Endothelial cell of umbilical vein (primary cell): ENCODE results near the gene GLDC. TPM values are rescaled to one million over a fixed set of nuclear protein-coding genes. Genes with fewer than 3 reads are reported as not detected.

Experiments
- BruUV-seq: library from RNA; stranded (reverse); fragments of 400-500 nt; replicated peaks from 2 replicates; lab custom pipeline; 2021; lab: Mats Ljungman, UMichigan
- CTCF ChIA-PET: fragments of 300-600, 350-600 bp; sonication (Branson Sonifier 250); formaldehyde crosslinking; loops from one replicate; lab custom pipeline; 2021; ENCODE audit warnings: antibody characterized with exemption, inconsistent platforms; lab: Charles Lee
- POLR2A ChIA-PET: fragments of 300-600, 350-600 bp; sonication (Branson Sonifier 250); formaldehyde crosslinking; loops from one replicate; lab custom pipeline; 2021; ENCODE audit warnings: antibody characterized with exemption, inconsistent platforms; lab: Charles Lee
- DNase-seq: peaks from one replicate; pipeline ENCODE4 v3.0.0-alpha.2; 2011; ENCODE audit warnings: low read depth, low spot score
- FAIRE-seq: peaks from 2 replicates; lab custom pipeline; 2011; peaks lifted over from hg19 to GRCh38; lab: Jason Lieb, UNC
- H2AFZ ChIP-seq: 2 replicates; pipeline ENCODE4 v1.6.0; 2012; ENCODE audit warnings: low read depth, low read length, control low read depth, inconsistent platforms
- H3K27ac ChIP-seq: 2 replicates; pipeline ENCODE4 v1.5.1; 2011; ENCODE audit warnings: low read depth, mild to moderate bottlenecking, control low read depth, low read length, moderate library complexity; ENCODE audit not compliant: insufficient read depth
- H3K27me3 ChIP-seq, 2 experiments: 2 replicates each; pipeline versions ENCODE4 v1.6.0 to v1.6.1; 2011; ENCODE audit warnings: low read length in 2 of 2, mixed read lengths in 1 of 2; ENCODE audit not compliant: control insufficient read depth in 2 of 2, insufficient read depth in 2 of 2
- H3K36me3 ChIP-seq, 2 experiments: 2 replicates in 1 of 2; 3 replicates in 1 of 2; pipeline ENCODE4 v1.5.1; 2011; ENCODE audit warnings: low read length in 2 of 2, mild to moderate bottlenecking in 1 of 2, moderate library complexity in 1 of 2; ENCODE audit not compliant: control insufficient read depth in 2 of 2, insufficient read depth in 2 of 2; ENCODE audit errors: extremely low read depth in 1 of 2
- H3K4me1 ChIP-seq: 3 replicates; pipeline ENCODE4 v1.5.1; 2011; ENCODE audit warnings: mild to moderate bottlenecking, low read length; ENCODE audit not compliant: control insufficient read depth, insufficient read depth; ENCODE audit errors: extremely low read depth
- H3K4me2 ChIP-seq: 2 replicates; pipeline ENCODE4 v1.6.1; 2011; ENCODE audit warnings: low read length, control low read depth, mixed read lengths; ENCODE audit not compliant: insufficient read depth
- H3K4me3 ChIP-seq, 3 experiments: fragments of 200-600 bp in 1 of 3; sonication (generic), shearing (Covaris generic) in 1 of 3; replicated peaks in 1 of 3; 2 replicates each; pipeline ENCODE4 v1.5.1; 2011 to 2016; ENCODE audit warnings: control low read depth in 3 of 3, low read length in 3 of 3, mild to moderate bottlenecking in 2 of 3, inconsistent platforms in 1 of 3, low read depth in 1 of 3, moderate library complexity in 1 of 3; ENCODE audit not compliant: insufficient read depth in 1 of 3
- H3K79me2 ChIP-seq: 2 replicates; pipeline ENCODE4 v1.6.0; 2012; ENCODE audit warnings: low read length, inconsistent platforms; ENCODE audit not compliant: control insufficient read depth, insufficient read depth
- H3K9ac ChIP-seq: replicated peaks from 2 replicates; pipeline ENCODE3; 2011; ENCODE audit warnings: low read length, control low read depth; ENCODE audit not compliant: insufficient read depth; ENCODE audit errors: extremely low read depth
- H3K9me1 ChIP-seq: replicated peaks from 3 replicates; pipeline ENCODE4 v1.6.0; 2011; ENCODE audit warnings: mild to moderate bottlenecking, low read length; ENCODE audit not compliant: control insufficient read depth, insufficient read depth; ENCODE audit errors: extremely low read depth
- H3K9me3 ChIP-seq: replicated peaks from 2 replicates; pipeline ENCODE4 v1.5.1; 2012; ENCODE audit warnings: low read length, inconsistent platforms; ENCODE audit not compliant: control insufficient read depth, insufficient read depth
- H4K20me1 ChIP-seq: replicated peaks from 2 replicates; pipeline ENCODE3; 2011; ENCODE audit warnings: mild to moderate bottlenecking, low read length; ENCODE audit not compliant: control insufficient read depth, insufficient read depth; ENCODE audit errors: extremely low read depth
- EZH2 ChIP-seq: IDR thresholded peaks from 2 replicates; pipeline ENCODE4 v1.6.1; 2012; ENCODE audit warnings: borderline replicate concordance, low read depth, mild to moderate bottlenecking, moderate library complexity, low read length, inconsistent platforms; ENCODE audit not compliant: severe bottlenecking
- FOS ChIP-seq: IDR thresholded peaks from 2 replicates; pipeline ENCODE4 v1.6.1; 2011; ENCODE audit warnings: mild to moderate bottlenecking, low read length, moderate library complexity, borderline replicate concordance; ENCODE audit not compliant: insufficient read depth
- GATA2 ChIP-seq: IDR thresholded peaks from 2 replicates; pipeline ENCODE4 v1.7.0; 2011; ENCODE audit warnings: low read depth, mild to moderate bottlenecking, moderate library complexity, mixed read lengths, low read length; ENCODE audit not compliant: insufficient read length, insufficient read depth
- JUN ChIP-seq: IDR thresholded peaks from 2 replicates; pipeline ENCODE4 v1.6.1; 2011; ENCODE audit warnings: borderline replicate concordance, low read depth; ENCODE audit not compliant: insufficient read length, insufficient read depth
- MYC ChIP-seq: IDR thresholded peaks from one replicate; pipeline ENCODE4 v1.6.1; 2011; ENCODE audit warnings: mild to moderate bottlenecking, low read depth, low read length
- POLR2A ChIP-seq: IDR thresholded peaks from 2 replicates; pipeline ENCODE4 v1.6.1; 2012; ENCODE audit warnings: low read depth, mild to moderate bottlenecking, control low read depth, low read length
- POLR2AphosphoS5 ChIP-seq: IDR thresholded peaks from 2 replicates; pipeline ENCODE4 v1.6.1; 2012; ENCODE audit warnings: low read depth, mild to moderate bottlenecking, control low read depth, low read length, moderate library complexity; ENCODE audit not compliant: insufficient read depth
- dilution Hi-C: fragments of 300-500 bp; cut with MboI; formaldehyde crosslinking; loops from one replicate; pipeline ENCODE4 v1.15.0; 2019; ENCODE audit warnings: low sequenced_read_pairs; ENCODE audit not compliant: extremely low pct_ligation_motif_present
- intact Hi-C: fragments of 100-400 bp; cut with micrococcal nuclease; formaldehyde crosslinking; loops from one replicate; pipeline ENCODE4 v1.10.0; 2022
- polyA plus RNA-seq, 4 experiments: library from polyadenylated mRNA; depleted of rRNA in 3 of 4; stranded (reverse) in 3 of 4; unstranded in 1 of 4; fragments of >200 nt; gene quantifications; 2 replicates each; pipeline versions ENCODE4 v1.2.1 to v1.2.3, GENCODE V29; 2011 to 2012; ENCODE audit warnings: missing spikeins in 1 of 4
- total RNA-seq: library from RNA; stranded (reverse); gene quantifications from 2 replicates; pipeline ENCODE4 v1.2.3, GENCODE V29; 2021
- TF ChIP-seq, protein P1 (sequence below): IDR thresholded peaks from 2 replicates; pipeline ENCODE4 v1.6.1; 2011; ENCODE audit not compliant: insufficient read depth, insufficient read length
- TF ChIP-seq, protein P2 (sequence below), 2 donors: IDR thresholded peaks; 1 replicate in 1 of 2; 2 replicates in 1 of 2; pipeline ENCODE4 v1.5.1; 2011; ENCODE audit warnings: low read length in 2 of 2, mild to moderate bottlenecking in 2 of 2, moderate library complexity in 2 of 2, control low read depth in 1 of 2, inconsistent platforms in 1 of 2, low read depth in 1 of 2; ENCODE audit not compliant: insufficient read depth in 1 of 2; ENCODE audit errors: extremely low read depth in 1 of 2

GLDC gene
- total and polyA plus RNA-seq, 2 donors (not counting 3 experiments of a cell fraction or from before 2014, with no cell fraction given) = 1.8 to 2.6 TPM

DNA sequence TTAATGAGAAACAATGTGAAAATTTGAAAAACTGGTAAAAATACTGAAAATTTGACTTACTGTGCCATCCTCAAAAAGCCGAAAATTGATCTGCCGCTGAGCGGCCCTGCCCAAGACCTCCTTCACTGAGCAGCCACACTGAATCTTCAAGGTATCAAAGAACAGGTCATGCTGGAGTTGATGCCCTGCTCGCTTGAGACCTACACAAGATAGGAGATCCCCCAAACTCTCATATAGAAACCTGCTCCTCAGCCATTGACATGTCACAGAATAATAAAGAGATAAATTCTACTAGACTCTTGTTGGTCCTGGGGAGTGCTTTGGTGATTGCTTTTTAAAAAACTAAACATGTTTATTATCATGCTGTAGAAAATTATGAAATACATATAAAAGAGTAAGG lies 52.7 kb downstream of the GLDC start:
- H3K9ac ChIP-seq = no peak overlapping the region
- no peaks in the 10 kb centered on the region for H4K20me1 ChIP-seq
- H3K27me3 ChIP-seq = peaks cover 0 to 2% of the 10 kb centered on the region in 2 experiments
- POLR2A ChIA-PET = no interaction called here
- H3K9me1 ChIP-seq = no peaks in the 10 kb centered on the region
- H3K79me2 ChIP-seq = no peaks in the 10 kb centered on the region
- no peaks in the 10 kb centered on the region for H3K9me3 ChIP-seq
- CTCF ChIA-PET = no interaction called here
- dilution Hi-C loops (no loop called here), intact Hi-C loops (no loop called here)
- no peak overlapping the region for H3K4me3 ChIP-seq
- BruUV-seq = no TSS peak
- no peak overlapping the region for H3K27ac ChIP-seq
- H3K4me1 ChIP-seq = no peaks in the 10 kb centered on the region
- DNase-seq = no peak
- H2AFZ ChIP-seq = no peak overlapping the region
- TF ChIP-seq FOS = no peak
- no peak for TF ChIP-seq JUN
- TF ChIP-seq GATA2 = no peak
- no peak for TF ChIP-seq MYC
- no peak for TF ChIP-seq EZH2
- TF ChIP-seq, protein P1, sequence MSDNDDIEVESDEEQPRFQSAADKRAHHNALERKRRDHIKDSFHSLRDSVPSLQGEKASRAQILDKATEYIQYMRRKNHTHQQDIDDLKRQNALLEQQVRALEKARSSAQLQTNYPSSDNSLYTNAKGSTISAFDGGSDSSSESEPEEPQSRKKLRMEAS = no peak
- TF ChIP-seq POLR2AphosphoS5 = no peak
- TF ChIP-seq, protein P2, sequence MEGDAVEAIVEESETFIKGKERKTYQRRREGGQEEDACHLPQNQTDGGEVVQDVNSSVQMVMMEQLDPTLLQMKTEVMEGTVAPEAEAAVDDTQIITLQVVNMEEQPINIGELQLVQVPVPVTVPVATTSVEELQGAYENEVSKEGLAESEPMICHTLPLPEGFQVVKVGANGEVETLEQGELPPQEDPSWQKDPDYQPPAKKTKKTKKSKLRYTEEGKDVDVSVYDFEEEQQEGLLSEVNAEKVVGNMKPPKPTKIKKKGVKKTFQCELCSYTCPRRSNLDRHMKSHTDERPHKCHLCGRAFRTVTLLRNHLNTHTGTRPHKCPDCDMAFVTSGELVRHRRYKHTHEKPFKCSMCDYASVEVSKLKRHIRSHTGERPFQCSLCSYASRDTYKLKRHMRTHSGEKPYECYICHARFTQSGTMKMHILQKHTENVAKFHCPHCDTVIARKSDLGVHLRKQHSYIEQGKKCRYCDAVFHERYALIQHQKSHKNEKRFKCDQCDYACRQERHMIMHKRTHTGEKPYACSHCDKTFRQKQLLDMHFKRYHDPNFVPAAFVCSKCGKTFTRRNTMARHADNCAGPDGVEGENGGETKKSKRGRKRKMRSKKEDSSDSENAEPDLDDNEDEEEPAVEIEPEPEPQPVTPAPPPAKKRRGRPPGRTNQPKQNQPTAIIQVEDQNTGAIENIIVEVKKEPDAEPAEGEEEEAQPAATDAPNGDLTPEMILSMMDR (IDR thresholded peaks at IDR 0.05; ENCODE audit: extremely low read depth in 1 of 2, insufficient read depth in 1 of 2, low read depth in 1 of 2, low read length in 2 of 2) = no peak
- no peak for TF ChIP-seq POLR2A
- no peak for FAIRE-seq
- no peaks in the 10 kb centered on the region for H3K36me3 ChIP-seq
- no peak overlapping the region for H3K4me2 ChIP-seq
